OCI-M2 (cell line): ENCODE measurements around the gene CACNA1C.

ENCODE experiments used
- DNase-seq: peaks from one replicate; lab custom pipeline; 2025; ENCODE audit not compliant: unreplicated experiment; lab: John Stamatoyannopoulos, UW

Gene CACNA1C

DNA sequence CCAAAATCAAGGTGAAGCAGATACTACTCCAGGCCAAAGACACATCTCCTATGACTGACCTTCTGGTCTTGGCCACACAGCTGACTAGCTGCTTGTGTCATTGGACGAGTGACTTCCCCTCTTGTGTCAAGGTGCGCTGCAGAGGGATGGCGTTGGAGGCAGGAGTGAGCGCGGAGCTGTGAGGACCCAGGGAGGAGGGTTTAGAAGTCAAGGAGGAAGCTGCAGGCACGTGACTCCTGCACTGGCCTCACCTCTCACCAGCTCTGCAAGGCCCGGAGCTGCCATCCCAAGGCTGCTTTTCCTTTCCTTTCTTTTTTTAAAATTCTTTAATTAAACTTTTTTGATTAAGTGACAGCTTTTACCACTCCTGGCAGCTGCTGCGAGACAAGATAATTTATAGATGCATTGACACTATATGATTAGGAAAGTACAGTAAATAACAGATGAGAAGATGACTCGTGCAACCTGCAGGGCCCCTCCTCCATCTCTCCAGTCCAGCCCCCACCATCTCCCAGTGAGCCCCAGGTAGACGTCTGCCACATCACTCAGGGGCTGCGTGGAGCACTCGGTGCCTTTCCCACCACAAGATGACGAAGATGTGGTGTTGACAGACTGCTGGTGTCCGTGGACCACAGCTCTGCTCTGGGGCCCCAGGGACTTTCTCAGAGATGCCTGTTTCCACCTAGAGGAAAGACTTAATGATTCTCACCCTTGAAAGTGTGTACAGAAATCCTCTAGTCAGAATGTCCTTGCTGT lies 350.6 kb downstream of the CACNA1C start:
- DNase-seq: no peak

GRCh38 chr12:2405039-2405438 lies 352.3 kb downstream of the CACNA1C start:
- DNase-seq: no peak

GRCh38 chr12:2406903-2407302 lies 354.1 kb downstream of the CACNA1C start:
- no peak for DNase-seq

GRCh38 chr12:2408262-2408661 lies 355.5 kb downstream of the CACNA1C start:
- DNase-seq: no peak

- DNase-seq: no peak
These were observed 357.0 kb downstream of the CACNA1C start for GRCh38 chr12:2409656-2410265.

GRCh38 chr12:2410496-2410895 lies 357.7 kb downstream of the CACNA1C start:
- DNase-seq: no peak

DNA sequence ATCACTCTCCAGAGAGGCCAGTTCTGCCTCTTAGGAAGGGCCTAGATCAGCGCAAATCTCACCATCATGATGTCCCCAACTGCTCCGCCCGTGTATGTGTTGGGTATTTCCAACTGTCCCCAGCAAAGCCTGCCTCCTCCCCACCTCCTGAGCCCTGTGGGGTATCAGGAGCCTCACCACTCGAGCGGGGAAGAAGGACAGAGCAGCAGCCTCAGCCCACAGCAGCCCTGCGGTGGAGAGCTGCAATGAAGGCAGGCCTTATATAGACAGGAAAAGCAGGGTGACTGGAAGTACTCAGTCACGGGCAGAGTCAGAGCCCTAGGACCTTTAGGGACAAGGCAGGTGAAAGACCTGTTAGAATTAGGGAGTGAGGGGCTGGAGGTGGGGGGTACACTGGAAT lies 358.2 kb downstream of the CACNA1C start:
- DNase-seq: no peak

GRCh38 chr12:2411616-2412304 lies 359.0 kb downstream of the CACNA1C start:
- no peak for DNase-seq

GRCh38 chr12:2412305-2412643 lies 359.5 kb downstream of the CACNA1C start:
- no peak for DNase-seq

GRCh38 chr12:2413301-2413700 lies 360.5 kb downstream of the CACNA1C start:
- DNase-seq: no peak

DNA sequence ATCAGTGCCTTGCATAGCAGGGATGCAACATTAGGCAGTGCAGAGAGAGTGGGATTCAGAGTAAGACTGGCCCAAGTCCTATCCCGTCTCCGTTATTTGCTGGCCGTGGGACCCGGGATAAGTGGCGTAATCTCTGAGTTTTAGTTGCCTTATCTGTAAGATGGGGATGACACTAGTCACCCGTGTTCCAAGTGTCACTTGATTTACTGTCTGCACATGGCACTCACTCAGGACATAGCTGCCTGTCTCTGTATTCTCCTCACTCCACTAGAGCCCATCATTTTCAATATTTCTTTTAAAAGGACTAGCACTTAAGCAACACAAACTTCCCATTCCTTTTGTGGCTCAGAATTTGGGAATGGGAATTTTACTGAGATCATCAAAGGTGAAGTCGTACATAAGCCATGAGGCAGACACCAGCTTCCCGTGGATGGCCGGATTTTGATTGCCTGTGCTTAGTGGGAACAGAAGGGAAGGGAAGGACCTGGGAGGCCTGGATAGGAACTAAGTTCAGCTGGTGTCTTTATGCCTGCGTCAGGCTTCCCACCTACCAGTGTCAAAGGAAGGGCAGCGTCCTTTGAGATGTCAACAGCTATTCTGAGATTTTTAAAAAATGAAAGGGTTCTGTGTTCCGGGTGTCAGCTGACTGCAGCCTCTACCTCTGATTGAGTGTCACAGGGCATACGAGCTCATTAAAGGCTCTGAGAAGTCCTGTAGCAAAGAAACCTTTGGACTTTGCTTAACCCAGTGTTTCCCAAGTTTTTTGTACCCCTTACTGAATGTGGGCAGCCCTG lies 361.4 kb downstream of the CACNA1C start:
- no peak for DNase-seq

DNA sequence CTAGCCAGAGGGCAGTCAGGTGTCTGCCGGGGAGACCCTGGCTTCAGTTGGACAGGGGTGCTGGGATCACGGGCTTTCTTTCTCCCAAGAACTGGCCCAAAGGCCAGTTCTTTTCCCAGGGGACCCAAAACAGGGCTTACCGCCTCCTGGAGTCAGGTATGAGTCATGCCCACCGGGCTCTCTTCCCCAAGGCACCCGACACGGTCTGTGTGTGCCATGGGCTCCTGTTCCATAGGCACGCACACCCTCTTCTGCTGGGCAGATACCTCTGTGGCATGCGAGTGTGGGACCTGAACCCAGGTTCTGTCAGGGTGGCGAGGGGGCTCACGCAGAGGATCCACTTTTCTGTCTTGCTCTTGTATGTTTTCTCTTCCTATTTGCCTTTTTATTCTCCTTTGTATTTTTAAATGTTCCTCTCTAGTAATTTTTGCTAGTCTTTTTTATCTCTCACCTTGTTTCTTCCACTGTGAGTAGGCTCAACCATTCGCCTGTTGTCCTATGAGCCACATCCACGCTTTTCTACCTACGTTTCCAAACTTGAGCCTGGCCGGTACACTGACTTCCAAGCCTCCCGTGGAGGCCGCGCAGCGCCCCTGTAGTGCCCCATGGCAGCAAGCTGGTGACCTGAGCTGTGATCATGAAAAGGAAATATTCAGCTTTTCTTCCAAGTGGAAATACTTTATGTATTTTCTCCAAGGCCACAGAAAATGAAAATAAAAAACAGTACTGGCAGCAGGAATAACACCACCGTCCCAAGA lies 362.2 kb downstream of the CACNA1C start:
- DNase-seq: no peak

- no peak for DNase-seq
These were observed 362.8 kb downstream of the CACNA1C start for GRCh38 chr12:2415568-2415944.

- DNase-seq: no peak
These were observed 363.4 kb downstream of the CACNA1C start for GRCh38 chr12:2416158-2416557.

DNA sequence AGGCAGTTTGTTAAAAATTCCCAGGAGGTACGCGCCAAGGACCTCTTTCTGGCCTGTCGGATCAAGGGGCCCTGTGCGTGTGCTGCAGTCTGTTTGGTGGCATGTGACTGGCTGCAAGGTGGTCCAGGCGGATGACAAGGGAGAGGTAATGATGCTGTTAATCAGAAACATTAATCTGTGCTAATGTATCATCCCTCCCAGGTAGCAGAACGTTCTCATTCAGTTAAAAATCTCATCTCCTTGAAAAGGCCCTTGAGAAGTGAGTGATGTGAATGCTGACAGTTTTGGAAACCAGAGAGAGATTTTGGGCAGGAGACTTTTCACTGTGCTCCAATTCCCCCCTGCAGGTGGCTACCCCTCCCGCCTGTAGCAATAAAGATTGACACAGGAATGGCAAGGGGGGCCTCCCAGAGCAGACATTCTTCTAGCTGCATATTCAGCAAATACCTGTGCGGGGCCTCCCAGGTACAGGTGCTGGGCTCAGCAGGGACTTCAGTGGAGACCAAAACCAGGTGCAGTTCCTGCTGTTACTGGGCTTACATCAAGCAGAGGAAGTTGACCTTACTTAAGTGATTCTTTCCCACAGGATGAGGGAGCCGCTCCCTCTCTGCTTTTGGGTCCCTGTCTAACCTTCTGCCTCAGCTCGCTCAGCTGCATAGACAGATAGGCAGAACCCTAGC lies 364.8 kb downstream of the CACNA1C start:
- no peak for DNase-seq

DNA sequence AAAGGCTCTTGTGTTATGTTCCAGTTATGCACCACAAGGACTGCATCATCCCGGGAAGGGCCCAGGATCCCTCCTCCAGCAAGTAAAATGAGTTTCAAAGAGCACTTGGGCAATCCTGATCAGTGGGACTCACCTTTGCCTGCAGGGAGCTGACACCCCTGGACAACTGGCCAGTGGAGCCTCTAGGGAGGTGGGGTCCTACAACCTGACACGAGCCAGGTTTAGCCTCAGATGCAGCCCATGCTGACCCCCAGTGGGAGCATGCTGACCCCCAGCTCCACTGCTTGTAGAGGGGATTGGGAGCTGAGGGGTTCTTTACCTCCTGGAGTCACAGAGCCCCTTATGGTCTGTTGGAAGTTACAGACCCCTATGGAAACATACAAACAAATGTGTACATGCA lies 365.8 kb downstream of the CACNA1C start:
- DNase-seq: no peak

- no peak for DNase-seq
These were observed 369.8 kb downstream of the CACNA1C start for GRCh38 chr12:2422591-2422990.

GRCh38 chr12:2429032-2429431 lies 376.2 kb downstream of the CACNA1C start:
- no peak for DNase-seq

DNA sequence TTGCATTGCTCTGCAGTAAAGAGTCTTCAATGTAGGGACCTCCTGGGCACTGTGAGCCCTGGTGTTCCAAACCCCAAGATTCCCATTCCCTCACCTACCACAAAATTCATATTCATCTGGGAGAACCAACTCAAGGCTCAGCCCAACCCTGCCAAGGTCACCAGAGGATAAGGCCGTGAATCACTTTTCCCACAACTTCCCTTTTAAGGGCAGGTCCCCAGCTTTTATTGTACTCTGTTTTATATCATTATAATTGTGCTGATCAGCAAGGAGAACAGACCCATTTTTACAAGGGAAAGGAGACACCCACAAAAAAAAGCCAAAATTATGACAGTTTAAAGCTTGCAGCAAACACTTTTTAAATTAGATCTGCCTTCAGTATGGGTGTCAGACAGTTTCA lies 379.0 kb downstream of the CACNA1C start:
- no peak for DNase-seq

GRCh38 chr12:2432856-2433255 lies 380.1 kb downstream of the CACNA1C start:
- DNase-seq: no peak
